Fibroblast of pulmonary artery (primary cell): ENCODE measurements around the gene TALDO1.

Experiments
- DNase-seq: peaks from one replicate; pipeline ENCODE4 v3.0.0-alpha.2; 2010; ENCODE audit warnings: low read depth
- H3K4me3 ChIP-seq: replicated peaks from 2 replicates; pipeline ENCODE4 v1.5.1; 2011; ENCODE audit warnings: low read depth, mild to moderate bottlenecking, control low read depth, low read length, moderate library complexity
- TF ChIP-seq, protein P1 (sequence below): IDR thresholded peaks from 2 replicates; pipeline ENCODE4 v1.5.1; 2011; ENCODE audit warnings: mild to moderate bottlenecking, control low read depth, low read length, inconsistent platforms; ENCODE audit errors: missing control alignments

The TALDO1 gene

DNA sequence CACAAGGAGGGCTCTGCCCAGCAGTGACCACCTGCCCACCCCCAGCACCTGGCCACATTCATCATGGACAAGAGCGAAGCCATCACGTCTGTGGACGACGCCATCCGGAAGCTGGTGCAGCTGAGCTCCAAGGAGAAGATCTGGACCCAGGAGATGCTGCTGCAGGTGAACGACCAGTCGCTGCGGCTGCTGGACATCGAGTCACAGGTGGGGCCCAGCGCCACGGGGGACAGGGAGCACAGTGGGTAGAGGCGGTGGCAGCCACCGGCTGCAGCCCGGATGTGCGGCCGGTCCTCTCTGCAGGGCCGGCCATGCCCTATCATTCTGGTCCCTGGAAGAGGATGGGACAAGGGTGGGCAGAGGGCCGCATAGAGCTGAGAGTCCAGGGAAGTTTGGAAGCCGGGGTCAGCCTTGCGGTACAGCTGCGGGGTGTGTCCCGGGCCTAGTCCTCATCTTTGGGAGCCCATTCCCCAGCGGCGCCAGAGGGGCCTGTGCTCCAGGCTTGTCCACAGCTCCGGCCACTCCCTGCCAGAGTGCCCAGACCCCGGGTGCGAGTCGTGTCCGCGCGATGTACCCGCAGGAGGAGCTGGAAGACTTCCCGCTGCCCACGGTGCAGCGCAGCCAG is 27.1 kb upstream of the TALDO1 start:
- DNase-seq, result no peak
- no peak overlapping the region for H3K4me3 ChIP-seq
- TF ChIP-seq, protein P1, sequence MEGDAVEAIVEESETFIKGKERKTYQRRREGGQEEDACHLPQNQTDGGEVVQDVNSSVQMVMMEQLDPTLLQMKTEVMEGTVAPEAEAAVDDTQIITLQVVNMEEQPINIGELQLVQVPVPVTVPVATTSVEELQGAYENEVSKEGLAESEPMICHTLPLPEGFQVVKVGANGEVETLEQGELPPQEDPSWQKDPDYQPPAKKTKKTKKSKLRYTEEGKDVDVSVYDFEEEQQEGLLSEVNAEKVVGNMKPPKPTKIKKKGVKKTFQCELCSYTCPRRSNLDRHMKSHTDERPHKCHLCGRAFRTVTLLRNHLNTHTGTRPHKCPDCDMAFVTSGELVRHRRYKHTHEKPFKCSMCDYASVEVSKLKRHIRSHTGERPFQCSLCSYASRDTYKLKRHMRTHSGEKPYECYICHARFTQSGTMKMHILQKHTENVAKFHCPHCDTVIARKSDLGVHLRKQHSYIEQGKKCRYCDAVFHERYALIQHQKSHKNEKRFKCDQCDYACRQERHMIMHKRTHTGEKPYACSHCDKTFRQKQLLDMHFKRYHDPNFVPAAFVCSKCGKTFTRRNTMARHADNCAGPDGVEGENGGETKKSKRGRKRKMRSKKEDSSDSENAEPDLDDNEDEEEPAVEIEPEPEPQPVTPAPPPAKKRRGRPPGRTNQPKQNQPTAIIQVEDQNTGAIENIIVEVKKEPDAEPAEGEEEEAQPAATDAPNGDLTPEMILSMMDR, result no peak

DNA sequence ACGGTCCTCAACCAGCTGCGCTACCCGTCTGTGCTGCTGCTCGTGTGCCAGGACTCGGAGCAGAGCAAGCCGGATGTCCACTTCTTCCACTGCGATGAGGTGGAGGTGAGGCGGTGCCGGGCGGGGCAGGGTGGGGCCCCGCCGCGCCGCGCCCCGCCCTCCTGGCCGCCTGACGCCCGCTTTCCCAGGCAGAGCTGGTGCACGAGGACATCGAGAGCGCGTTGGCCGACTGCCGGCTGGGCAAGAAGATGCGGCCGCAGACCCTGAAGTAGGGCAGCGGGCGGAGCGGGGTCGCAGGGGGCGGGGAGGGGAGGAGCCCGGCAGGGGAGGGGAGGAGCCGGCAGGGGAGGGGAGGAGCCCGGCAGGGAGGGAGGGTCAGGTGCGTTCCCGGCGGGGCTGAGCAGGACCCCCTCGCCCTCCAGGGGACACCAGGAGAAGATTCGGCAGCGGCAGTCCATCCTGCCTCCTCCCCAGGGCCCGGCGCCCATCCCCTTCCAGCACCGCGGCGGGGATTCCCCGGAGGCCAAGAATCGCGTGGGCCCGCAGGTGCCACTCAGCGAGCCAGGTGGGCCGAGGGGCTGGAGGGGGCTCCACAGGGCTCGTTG is 26.5 kb upstream of the TALDO1 start:
- TF ChIP-seq, protein P1, result no peak
- DNase-seq, result no peak
- no peak overlapping the region for H3K4me3 ChIP-seq

DNA sequence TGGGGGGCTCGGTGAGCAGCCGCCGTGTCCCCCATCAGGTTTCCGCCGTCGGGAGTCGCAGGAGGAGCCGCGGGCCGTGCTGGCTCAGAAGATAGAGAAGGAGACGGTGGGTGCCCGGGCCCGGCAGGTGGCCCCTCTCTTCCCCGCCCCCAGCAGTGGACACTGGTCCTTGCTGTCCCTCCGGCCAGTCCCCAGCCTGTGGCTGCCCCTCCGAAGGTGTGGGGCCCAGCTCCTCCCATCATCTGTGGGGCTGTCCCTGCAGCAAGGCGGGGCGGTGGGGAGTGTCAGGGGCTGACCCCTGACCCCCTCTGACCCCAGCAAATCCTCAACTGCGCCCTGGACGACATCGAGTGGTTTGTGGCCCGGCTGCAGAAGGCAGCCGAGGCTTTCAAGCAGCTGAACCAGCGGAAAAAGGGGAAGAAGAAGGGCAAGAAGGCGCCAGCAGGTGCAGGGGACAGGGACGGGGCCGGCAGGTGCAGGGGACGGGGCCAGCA is 26.0 kb upstream of the TALDO1 start:
- TF ChIP-seq, protein P1, result no peak
- H3K4me3 ChIP-seq, result no peak overlapping the region
- DNase-seq, result no peak

DNA sequence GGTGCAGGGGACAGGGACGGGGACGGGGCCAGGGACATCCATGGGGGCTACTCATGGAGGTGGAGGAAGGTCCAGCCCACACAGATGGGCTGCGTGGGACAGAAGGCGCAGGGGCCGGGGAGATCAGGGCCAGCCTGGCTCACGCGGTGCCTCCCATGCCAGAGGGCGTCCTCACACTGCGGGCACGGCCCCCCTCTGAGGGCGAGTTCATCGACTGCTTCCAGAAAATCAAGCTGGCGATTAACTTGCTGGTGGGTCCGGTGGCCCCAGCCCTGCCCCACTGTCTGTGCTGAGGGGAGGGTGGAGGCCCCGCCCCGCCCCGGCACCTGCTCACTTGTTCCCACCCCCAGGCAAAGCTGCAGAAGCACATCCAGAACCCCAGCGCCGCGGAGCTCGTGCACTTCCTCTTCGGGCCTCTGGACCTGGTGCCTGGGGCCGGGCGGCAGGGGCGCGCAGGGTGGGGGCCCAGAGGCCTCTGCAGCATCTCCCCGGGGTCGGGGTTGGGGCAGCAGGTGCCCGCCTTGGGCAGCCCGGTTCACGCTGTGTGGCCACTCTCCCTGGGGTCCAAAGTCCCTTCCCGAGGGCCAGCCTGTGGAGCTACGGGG is 25.4 kb upstream of the TALDO1 start:
- no peak for DNase-seq
- no peak overlapping the region for H3K4me3 ChIP-seq
- TF ChIP-seq, protein P1, result no peak

DNA sequence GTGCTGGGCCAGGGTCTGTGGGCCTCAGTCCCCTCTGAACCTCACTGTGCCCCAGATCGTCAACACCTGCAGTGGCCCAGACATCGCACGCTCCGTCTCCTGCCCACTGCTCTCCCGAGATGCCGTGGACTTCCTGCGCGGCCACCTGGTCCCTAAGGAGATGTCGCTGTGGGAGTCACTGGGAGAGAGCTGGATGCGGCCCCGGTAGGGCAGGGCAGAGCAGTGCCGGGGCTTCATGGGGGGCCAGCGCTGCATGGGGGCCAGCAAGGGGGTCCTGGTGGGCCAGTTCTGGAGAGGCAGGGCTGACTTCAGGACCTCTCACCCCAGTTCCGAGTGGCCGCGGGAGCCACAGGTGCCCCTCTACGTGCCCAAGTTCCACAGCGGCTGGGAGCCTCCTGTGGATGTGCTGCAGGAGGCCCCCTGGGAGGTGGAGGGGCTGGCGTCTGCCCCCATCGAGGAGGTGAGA is 24.9 kb upstream of the TALDO1 start:
- TF ChIP-seq, protein P1, result no peak
- H3K4me3 ChIP-seq, result no peak overlapping the region
- DNase-seq, result no peak

DNA sequence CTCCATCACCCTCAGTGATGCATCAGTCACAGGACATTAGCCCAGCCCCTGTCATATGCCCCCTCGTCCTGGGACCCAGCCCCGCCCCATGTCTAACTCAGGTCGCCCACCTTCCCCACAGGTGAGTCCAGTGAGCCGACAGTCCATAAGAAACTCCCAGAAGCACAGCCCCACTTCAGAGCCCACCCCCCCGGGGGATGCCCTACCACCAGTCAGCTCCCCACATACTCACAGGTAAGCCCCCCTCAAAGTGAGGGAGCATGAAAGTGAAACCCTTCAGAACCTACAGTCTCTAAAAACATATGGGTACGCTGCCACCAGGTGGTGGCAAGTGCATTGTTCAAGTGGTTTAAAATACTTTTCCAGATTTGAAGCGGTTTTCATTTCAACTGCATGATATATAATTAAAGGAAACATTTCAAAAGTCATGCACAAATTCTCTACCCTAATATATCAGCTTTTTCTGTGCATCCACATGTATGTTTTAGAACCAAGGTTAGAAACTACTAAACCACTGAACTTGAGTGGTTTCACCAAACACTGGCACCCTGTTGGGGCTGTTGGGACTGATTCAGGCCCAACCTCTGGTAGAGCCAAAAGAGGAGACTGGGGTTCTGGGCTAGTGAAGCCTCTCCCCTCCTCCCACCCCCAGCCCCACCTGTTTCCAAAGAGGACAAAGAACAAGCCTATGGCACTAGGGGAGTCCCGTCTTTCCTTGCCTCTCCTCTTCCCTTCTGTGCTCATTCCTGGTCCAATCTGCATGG is 24.0 kb upstream of the TALDO1 start:
- TF ChIP-seq, protein P1, result peak; percentile 67
- no peak overlapping the region for H3K4me3 ChIP-seq
- peak; percentile 73 for DNase-seq
